GM23338 (cell line): ENCODE measurements around the gene DNAJB13. TPM values are rescaled to one million over a fixed set of nuclear protein-coding genes. Genes with fewer than 3 reads are reported as not detected.

Experiments used
- CREB1 ChIP-seq: fragments of 250-450 bp; sonication (Bioruptor Pico); IDR thresholded peaks from 2 replicates; pipeline ENCODE4 v1.5.0; 2020; ENCODE audit warnings: low read depth, mild to moderate bottlenecking, moderate library complexity
- EZH2 ChIP-seq: fragments of 200-600 bp; sonication (generic); IDR thresholded peaks from one replicate; pipeline ENCODE4 v1.8.0; 2017; ENCODE audit warnings: antibody characterized with exemption, mild to moderate bottlenecking, low read depth; ENCODE audit not compliant: unreplicated experiment
- EZH2phosphoT487 ChIP-seq: fragments of 200-600 bp; sonication (generic); IDR thresholded peaks from one replicate; pipeline ENCODE4 v1.8.1; 2018; ENCODE audit warnings: antibody characterized with exemption; ENCODE audit not compliant: unreplicated experiment
- POLR2AphosphoS5 ChIP-seq: IDR thresholded peaks from 2 replicates; pipeline ENCODE4 v1.6.1; 2016; ENCODE audit warnings: antibody characterized with exemption, low read depth
- ZNF114 ChIP-seq: fragments of 250-450 bp; sonication (Bioruptor Pico); IDR thresholded peaks from 2 replicates; pipeline ENCODE4 v1.5.0; 2020; ENCODE audit warnings: mild to moderate bottlenecking, moderate library complexity
- ZNF331 ChIP-seq: fragments of 250-450 bp; sonication (Bioruptor Pico); IDR thresholded peaks from 2 replicates; pipeline ENCODE4 v1.5.0; 2020; ENCODE audit warnings: low read depth, mild to moderate bottlenecking, moderate library complexity
- ZNF462 ChIP-seq: fragments of 250-450 bp; sonication (Bioruptor Pico); IDR thresholded peaks from 2 replicates; pipeline ENCODE4 v1.5.0; 2020; ENCODE audit warnings: mild to moderate bottlenecking, moderate library complexity
- polyA plus RNA-seq: library from polyadenylated mRNA; unstranded; fragments of >200 nt; fragmentation: Nextera tagmentation; extraction: Ambion mirVana; gene quantifications from 2 replicates; pipeline ENCODE4 v1.2.1, GENCODE V29; 2016
- total RNA-seq: library from RNA; depleted of rRNA; stranded (reverse); fragments of >200 nt; shearing (Covaris generic); gene quantifications from 2 replicates; pipeline ENCODE4 v1.2.3, GENCODE V29; 2014

Gene DNAJB13
- total and polyA plus RNA-seq, 2 experiments from 2014 or later, result 0.14 to 0.32 TPM

- TF ChIP-seq ZNF462 (CRISPR knock-in tag) (no peak), CREB1 (CRISPR knock-in tag) (no peak), ZNF331 (CRISPR knock-in tag) (no peak), EZH2 (no peak), EZH2phosphoT487 (no peak), ZNF114 (CRISPR knock-in tag) (no peak), POLR2AphosphoS5 (no peak)
Measured at GRCh38 chr11:73980001-73980961, 29.5 kb downstream of the DNAJB13 start (continued).
